Vagina (tissue), 2 donors: Measurements from ENCODE around the gene CHRND.

Source experiments
- POLR2A ChIP-seq, 2 donors: fragments of 450-650 bp; IDR thresholded peaks; one replicate each; pipeline ENCODE4 v1.6.1; 2017; ENCODE audit warnings: antibody characterized with exemption in 2 of 2, mild to moderate bottlenecking in 2 of 2, moderate library complexity in 2 of 2
- POLR2AphosphoS5 ChIP-seq, 2 donors: sonication (generic); formaldehyde crosslinking; IDR thresholded peaks; one replicate each; pipeline ENCODE4 v1.9.0; 2017; ENCODE audit warnings: antibody characterized with exemption in 2 of 2, mild to moderate bottlenecking in 2 of 2, low read depth in 1 of 2; ENCODE audit not compliant: insufficient read depth in 1 of 2
- TF ChIP-seq, protein P1 (sequence below), 3 experiments: fragments of 450-650 bp in 2 of 3; fragments of 200-600 bp in 1 of 3; sonication (generic) in 1 of 3; IDR thresholded peaks; one replicate each; pipeline ENCODE4 v1.5.1; 2017 to 2019; ENCODE audit warnings: antibody characterized with exemption in 3 of 3, mild to moderate bottlenecking in 2 of 3, moderate library complexity in 2 of 3

DNA sequence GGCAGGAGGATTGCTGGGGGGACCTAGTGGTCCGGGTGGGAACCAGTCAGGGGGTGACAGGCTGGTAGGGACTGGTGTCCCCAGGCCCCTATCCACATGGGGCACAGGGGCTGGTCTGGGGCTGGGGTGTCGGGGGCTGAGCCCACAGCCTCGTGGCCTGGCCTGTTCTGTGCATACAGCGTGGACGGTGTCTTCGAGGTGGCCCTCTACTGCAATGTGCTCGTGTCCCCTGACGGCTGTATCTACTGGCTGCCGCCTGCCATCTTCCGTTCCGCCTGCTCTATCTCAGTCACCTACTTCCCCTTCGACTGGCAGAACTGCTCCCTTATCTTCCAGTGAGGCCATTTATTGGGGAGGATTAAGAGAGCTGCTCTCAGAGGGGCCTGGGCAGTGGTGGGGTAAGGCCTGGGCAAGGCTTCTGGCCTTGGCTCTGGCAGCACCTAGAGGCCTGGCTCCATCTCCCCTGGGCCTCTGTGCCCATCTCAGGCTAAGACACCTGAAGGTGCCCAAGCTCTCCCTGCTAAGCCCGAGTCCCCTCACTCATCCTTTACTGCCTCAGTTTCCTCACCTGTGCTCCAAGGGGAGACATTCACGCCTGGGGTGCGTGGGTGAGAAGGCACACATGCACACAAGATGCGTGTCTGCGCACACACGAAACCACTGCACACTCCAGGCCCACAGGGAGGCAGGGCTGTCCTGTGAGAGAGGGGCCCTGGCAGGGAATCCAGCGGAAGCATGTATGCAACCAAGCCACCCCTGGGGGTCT, 15.4 kb downstream of the CHRND start:
- TF ChIP-seq, protein P1, sequence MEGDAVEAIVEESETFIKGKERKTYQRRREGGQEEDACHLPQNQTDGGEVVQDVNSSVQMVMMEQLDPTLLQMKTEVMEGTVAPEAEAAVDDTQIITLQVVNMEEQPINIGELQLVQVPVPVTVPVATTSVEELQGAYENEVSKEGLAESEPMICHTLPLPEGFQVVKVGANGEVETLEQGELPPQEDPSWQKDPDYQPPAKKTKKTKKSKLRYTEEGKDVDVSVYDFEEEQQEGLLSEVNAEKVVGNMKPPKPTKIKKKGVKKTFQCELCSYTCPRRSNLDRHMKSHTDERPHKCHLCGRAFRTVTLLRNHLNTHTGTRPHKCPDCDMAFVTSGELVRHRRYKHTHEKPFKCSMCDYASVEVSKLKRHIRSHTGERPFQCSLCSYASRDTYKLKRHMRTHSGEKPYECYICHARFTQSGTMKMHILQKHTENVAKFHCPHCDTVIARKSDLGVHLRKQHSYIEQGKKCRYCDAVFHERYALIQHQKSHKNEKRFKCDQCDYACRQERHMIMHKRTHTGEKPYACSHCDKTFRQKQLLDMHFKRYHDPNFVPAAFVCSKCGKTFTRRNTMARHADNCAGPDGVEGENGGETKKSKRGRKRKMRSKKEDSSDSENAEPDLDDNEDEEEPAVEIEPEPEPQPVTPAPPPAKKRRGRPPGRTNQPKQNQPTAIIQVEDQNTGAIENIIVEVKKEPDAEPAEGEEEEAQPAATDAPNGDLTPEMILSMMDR (IDR thresholded peaks at IDR 0.05), result no peak
- TF ChIP-seq POLR2A (IDR thresholded peaks at IDR 0.05), result no peak
- no peak for TF ChIP-seq POLR2AphosphoS5 (IDR thresholded peaks at IDR 0.05; ENCODE audit: insufficient read depth in 1 of 2, low read depth in 1 of 2)
